Measurements from ENCODE around the gene SCYL3.
"Not testable (repeated sequence)": the region's sequence is repeated elsewhere in the genome, so short reads cannot be mapped to it uniquely, and the experiment has no call there.

Gene SCYL3

GRCh38 chr1:169893645-169894423, at the start of gene SCYL3:
Gene SCYL3, minus strand, starts transcription at chr1:169893896. Its CDS starts 5,056 bp downstream, at chr1:169888840.
- DNase-seq, result peak; percentile 98

GRCh38 chr1:169941982-169942830, 48.5 kb upstream of the SCYL3 start:
- DNase-seq, result no peak

- DNase-seq, result no peak
These were observed 40.5 kb upstream of the SCYL3 start for GRCh38 chr1:169933984-169934725.

GRCh38 chr1:169931795-169932231, 38.1 kb upstream of the SCYL3 start:
- DNase-seq, result no peak

GRCh38 chr1:169929210-169929526, 35.5 kb upstream of the SCYL3 start:
- DNase-seq, result no peak

- peak; percentile 62 for DNase-seq
These were observed 34.9 kb upstream of the SCYL3 start for GRCh38 chr1:169928438-169929209.

GRCh38 chr1:169925505-169926482, 32.1 kb upstream of the SCYL3 start:
- DNase-seq, result no peak

- DNase-seq, result no peak
These were observed 31.1 kb upstream of the SCYL3 start for GRCh38 chr1:169924829-169925228.

- no peak for DNase-seq
These were observed 30.4 kb upstream of the SCYL3 start for GRCh38 chr1:169924063-169924462.

- DNase-seq, result no peak
These were observed 27.4 kb upstream of the SCYL3 start for GRCh38 chr1:169921080-169921479.

- DNase-seq, result no peak
These were observed 25.2 kb upstream of the SCYL3 start for GRCh38 chr1:169918927-169919326.

GRCh38 chr1:169918220-169918619, 24.5 kb upstream of the SCYL3 start:
- not testable (repeated sequence) for DNase-seq

- no peak for DNase-seq
These were observed 21.5 kb upstream of the SCYL3 start for GRCh38 chr1:169915150-169915549.

GRCh38 chr1:169914531-169914930, 20.8 kb upstream of the SCYL3 start:
- no peak for DNase-seq

- DNase-seq, result no peak
These were observed 15.8 kb upstream of the SCYL3 start for GRCh38 chr1:169909499-169909898.

- DNase-seq, result no peak
These were observed 13.2 kb upstream of the SCYL3 start for GRCh38 chr1:169906938-169907337.

- DNase-seq, result no peak
These were observed 11.1 kb upstream of the SCYL3 start for GRCh38 chr1:169904834-169905233.

GRCh38 chr1:169902751-169903150, 9.1 kb upstream of the SCYL3 start:
- DNase-seq, result no peak

GRCh38 chr1:169901115-169901514, 7.4 kb upstream of the SCYL3 start:
- DNase-seq, result no peak

- no peak for DNase-seq
These were observed 6.9 kb upstream of the SCYL3 start for GRCh38 chr1:169900571-169900970.

GRCh38 chr1:169899519-169900217, 6.0 kb upstream of the SCYL3 start:
- DNase-seq, result no peak
